PC-3 (cell line): ENCODE results near the gene HPN.

ENCODE experiments used
- CTCF ChIP-seq: fragments of 300-600 bp; sonication (generic); conservative IDR thresholded peaks from 2 replicates; pipeline ENCODE4 v1.5.1; 2017; ENCODE audit warnings: antibody characterized with exemption, low read depth, mild to moderate bottlenecking, low read length
- EZH2 ChIP-seq: fragments of 300-600 bp; sonication (generic); IDR thresholded peaks from one replicate; pipeline ENCODE4 v1.6.1; 2017; ENCODE audit warnings: antibody characterized with exemption, mild to moderate bottlenecking, low read length; ENCODE audit not compliant: unreplicated experiment

DNA sequence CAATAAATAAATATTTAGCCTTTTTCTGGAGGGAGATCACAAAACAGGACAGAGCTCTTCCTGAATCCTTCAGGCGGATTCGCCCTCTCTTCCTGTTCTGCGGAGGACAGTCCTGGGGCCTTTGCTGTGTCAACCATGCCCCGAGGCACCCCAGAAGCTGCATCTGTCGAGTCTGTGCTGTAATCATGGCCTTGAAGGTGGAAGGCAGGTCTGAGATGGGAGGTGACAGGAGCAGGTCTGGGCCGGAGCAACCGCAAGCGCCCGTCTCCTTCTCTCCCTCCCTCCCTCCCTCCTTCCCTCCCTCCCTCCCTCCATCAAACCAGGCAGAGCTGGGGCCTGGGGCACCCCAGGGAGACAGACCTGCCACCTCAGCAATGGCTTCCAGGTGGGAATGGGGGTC, 69.5 kb downstream of the HPN start:
- TF ChIP-seq CTCF (no peak), EZH2 (no peak)
